Measurements from ENCODE around the gene TMEM167B. TPM values are rescaled to one million over a fixed set of nuclear protein-coding genes. Genes with fewer than 3 reads are reported as not detected.

The TMEM167B gene
- total and polyA plus RNA-seq, 2 of the 8 experiments (the other 6 are each of a cell fraction or from before 2014, with no cell fraction given) = 3.6 to 14.8 TPM

DNA sequence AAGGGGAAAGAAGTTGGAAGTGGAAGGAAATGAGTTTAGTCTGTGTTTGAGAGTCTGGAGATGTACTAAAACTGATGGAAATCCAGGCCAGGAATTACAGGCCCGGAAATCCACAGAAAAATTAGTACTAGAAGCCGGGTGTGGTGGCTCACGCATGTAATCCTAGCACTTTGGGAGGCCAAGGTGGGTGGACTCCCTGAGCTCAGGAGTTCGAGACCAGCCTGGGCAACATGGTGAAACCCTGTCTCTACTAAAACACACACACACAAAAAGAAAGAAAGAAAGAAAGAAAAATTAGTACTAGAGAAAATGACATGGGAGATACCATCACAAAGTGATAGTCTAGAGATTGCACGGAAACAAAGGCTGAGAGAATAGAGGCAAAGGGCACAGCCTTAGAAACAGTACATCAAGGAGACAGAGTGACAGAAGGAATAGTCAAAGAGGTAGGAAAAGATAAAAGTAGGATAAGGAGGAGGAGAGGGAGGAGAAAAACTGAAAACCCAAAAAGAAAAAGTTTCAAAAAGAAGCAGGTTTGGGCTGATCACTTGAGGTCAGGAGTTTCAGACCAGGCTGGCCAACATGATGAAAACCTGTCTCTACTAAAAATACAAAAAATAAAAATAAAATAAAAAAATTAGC, 10.0 kb upstream of the TMEM167B start:
- WGBS, 2 experiments (ENCODE audit: extremely low coverage in 1 of 2, insufficient coverage in 1 of 2, insufficient read length in 1 of 2, insufficient replicate concordance in 2 of 2, low coverage in 1 of 2, low lambda C conversion rate in 2 of 2, missing lambda C conversion rate in 1 of 2) = 83% methylated on average over 5 of the region's 5 CpGs; no CpG with 5 or more reads in 1 of the 2 experiments
- Histone ChIP-seq H3K4me1 (replicated peaks in 1 of 4; ENCODE audit: control insufficient read depth in 3 of 4, insufficient read depth in 4 of 4, low read length in 3 of 4) (peaks cover 0 to 7% (median 3%) of the 10 kb centered on the region in 4 experiments; a peak in 5 of 7 replicates), H3K27me3 (replicated peaks in 1 of 4; ENCODE audit: control insufficient read depth in 3 of 4, extremely low read depth in 1 of 4, insufficient read depth in 3 of 4, low read length in 3 of 4) (no peaks in the 10 kb centered on the region), H3K36me3 (ENCODE audit: control insufficient read depth in 2 of 4, insufficient read depth in 4 of 4, low read length in 3 of 4) (no peaks in the 10 kb centered on the region), H3K9ac (replicated peaks in 1 of 4; ENCODE audit: extremely low read depth in 1 of 4, low read depth in 3 of 4, low read length in 3 of 4) (no peak overlapping the region), H3K79me1 (ENCODE audit: low read depth, low read length) (no peaks in the 10 kb centered on the region), H4K91ac (replicated peaks; ENCODE audit: insufficient read length, low read length) (no peak overlapping the region), H2AFZ (ENCODE audit: low read length) (peak overlapping the region; percentile 96), H2AK5ac (ENCODE audit: low read depth, low read length) (no peak overlapping the region), H3K14ac (ENCODE audit: insufficient read length) (no peak overlapping the region), H3K27ac (ENCODE audit: low read depth, low read length) (no peak overlapping the region), H3K4me3 (ENCODE audit: extremely low read depth in 1 of 4, insufficient read depth in 2 of 4, low read depth in 3 of 4, low read length in 4 of 4) (no peak overlapping the region), H2BK120ac (replicated peaks; ENCODE audit: low read depth, low read length) (no peak overlapping the region), H4K8ac (ENCODE audit: extremely low read depth, insufficient read depth, low read length) (no peak overlapping the region), H3K4me2 (ENCODE audit: insufficient read depth in 1 of 2, low read depth in 2 of 2, low read length in 2 of 2) (peak overlapping the region in 1 of 2 experiments; percentile 73; a peak in 1 of 4 replicates), H2BK5ac (ENCODE audit: low read depth, low read length) (no peak overlapping the region), H3K56ac (replicated peaks; ENCODE audit: insufficient read length, low read depth, low read length) (no peak overlapping the region), H3K79me2 (ENCODE audit: control insufficient read depth in 1 of 2, insufficient read depth in 2 of 2, low read length in 2 of 2) (peaks cover 0 to 2% of the 10 kb centered on the region in 2 experiments; a peak in 2 of 4 replicates), H3K4ac (replicated peaks; ENCODE audit: insufficient read length, low read depth, low read length) (no peak overlapping the region), H3K9me3 (ENCODE audit: insufficient read depth in 2 of 2, low read depth in 1 of 2, low read length in 1 of 2) (no peaks in the 10 kb centered on the region), H4K5ac (ENCODE audit: insufficient read length, low read depth, low read length) (no peak overlapping the region), H3K23me2 (ENCODE audit: low read depth, low read length) (no peaks in the 10 kb centered on the region; the same call in 1 of the 2 replicates), H2BK20ac (ENCODE audit: low read length) (no peak overlapping the region), H4K20me1 (replicated peaks in 1 of 2; ENCODE audit: control insufficient read depth in 1 of 2, insufficient read depth in 2 of 2, low read length in 2 of 2) (no peaks in the 10 kb centered on the region), H3K18ac (ENCODE audit: extremely low read depth, low read length) (no peak overlapping the region; the same call in 1 of the 2 replicates), H2BK12ac (ENCODE audit: low read depth, low read length) (no peak overlapping the region; the same call in 1 of the 2 replicates), H3K23ac (ENCODE audit: insufficient read length) (no peak overlapping the region), H2BK15ac (ENCODE audit: low read length) (no peak overlapping the region)
- FAIRE-seq (no peak), DNase-seq (ENCODE audit: low read depth in 1 of 2, low spot score in 2 of 2) (no peak)
- POLR2A ChIA-PET (ENCODE audit: partially characterized antibody) = interaction anchor here (0.6 to 5.5 kb wide), 4 partner anchors 8 to 161 kb away, joined by 3 to 34 read pairs (median 4); partner anchors contain the start of gene TMEM167B
- CTCF ChIA-PET (ENCODE audit: partially characterized antibody) = interaction anchor here (0.6 to 1.3 kb wide), 2 partner anchors 11 to 147 kb away, joined by 3 read pairs; no protein-coding TSS in a partner anchor
- TF ChIP-seq RBBP5 (IDR thresholded peaks at IDR 0.05; ENCODE audit: borderline replicate concordance, low read depth, low read length) (no peak), HDAC2 (IDR thresholded peaks at IDR 0.05; ENCODE audit: borderline replicate concordance in 1 of 2, low read depth in 2 of 2, low read length in 2 of 2) (no peak), KDM4A (IDR thresholded peaks at IDR 0.05; ENCODE audit: low read depth, low read length, severe bottlenecking) (no peak), CEBPB (IDR thresholded peaks at IDR 0.05; ENCODE audit: low read depth, low read length) (no peak), EGR1 (IDR thresholded peaks at IDR 0.05; ENCODE audit: borderline replicate concordance, low read depth, low read length) (no peak), CTBP2 (IDR thresholded peaks at IDR 0.05; ENCODE audit: borderline replicate concordance, insufficient read depth, insufficient read length, low read length) (no peak), YY1 (IDR thresholded peaks at IDR 0.05; ENCODE audit: low read depth, low read length) (no peak), SP1 (IDR thresholded peaks at IDR 0.05; ENCODE audit: low read depth, low read length) (no peak), SP2 (IDR thresholded peaks at IDR 0.05; ENCODE audit: low read length) (no peak), TAF7 (optimal IDR thresholded peaks at IDR 0.05; ENCODE audit: borderline replicate concordance, low read depth, low read length) (no peak)
- TF ChIP-seq, protein P1, sequence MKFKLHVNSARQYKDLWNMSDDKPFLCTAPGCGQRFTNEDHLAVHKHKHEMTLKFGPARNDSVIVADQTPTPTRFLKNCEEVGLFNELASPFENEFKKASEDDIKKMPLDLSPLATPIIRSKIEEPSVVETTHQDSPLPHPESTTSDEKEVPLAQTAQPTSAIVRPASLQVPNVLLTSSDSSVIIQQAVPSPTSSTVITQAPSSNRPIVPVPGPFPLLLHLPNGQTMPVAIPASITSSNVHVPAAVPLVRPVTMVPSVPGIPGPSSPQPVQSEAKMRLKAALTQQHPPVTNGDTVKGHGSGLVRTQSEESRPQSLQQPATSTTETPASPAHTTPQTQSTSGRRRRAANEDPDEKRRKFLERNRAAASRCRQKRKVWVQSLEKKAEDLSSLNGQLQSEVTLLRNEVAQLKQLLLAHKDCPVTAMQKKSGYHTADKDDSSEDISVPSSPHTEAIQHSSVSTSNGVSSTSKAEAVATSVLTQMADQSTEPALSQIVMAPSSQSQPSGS (IDR thresholded peaks at IDR 0.05; ENCODE audit: low read length) = no peak

Data from H1 (cell line).